ENCODE results near the gene ZDHHC11B. TPM values are rescaled to one million over a fixed set of nuclear protein-coding genes. Genes with fewer than 3 reads are reported as not detected.
A peak's percentile ranks its signal among the peaks of the same experiment; 100 is the strongest.
"Not testable (repeated sequence)": the region's sequence is repeated elsewhere in the genome, so short reads cannot be mapped to it uniquely, and the experiment has no call there.

ZDHHC11B gene
- total RNA-seq, 4 donors from 2014 or later: 4.6 to 52.0 (median 28.6) TPM

DNA sequence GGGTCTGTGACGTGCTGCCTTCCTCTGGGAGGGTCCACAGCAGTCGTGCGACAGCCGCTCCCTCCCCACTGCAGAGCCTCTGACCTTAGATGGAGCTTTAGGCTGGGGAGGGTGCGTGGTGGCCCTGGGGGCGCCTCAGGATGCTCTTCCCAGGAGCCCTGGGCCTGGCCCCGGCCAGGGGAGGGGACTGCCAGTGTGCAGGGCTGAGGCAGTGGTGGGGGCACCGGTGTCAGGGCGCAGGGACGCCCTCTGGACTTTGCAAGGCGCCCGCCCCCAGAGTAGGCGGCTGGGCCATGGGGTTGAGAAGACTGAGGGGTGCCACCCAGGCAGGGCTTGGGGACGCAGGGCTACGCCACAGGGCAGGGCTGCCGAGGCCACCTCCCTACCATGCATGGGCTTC, 106.0 kb downstream of the ZDHHC11B start:
- DNase-seq: peak in 2 of 3 donors; percentile 31 to 34
- not testable (repeated sequence) for H3K4me3 ChIP-seq, H3K9me3 ChIP-seq, H3K27ac ChIP-seq, H3K36me3 ChIP-seq, H3K27me3 ChIP-seq
- peaks cover 0 to 15% (median 2%) of the 10 kb centered on the region in 4 donors for H3K4me1 ChIP-seq

GRCh38 chr5:677131-678101, 107.1 kb downstream of the ZDHHC11B start:
- no peak overlapping the region for H3K27ac ChIP-seq
- H3K9me3 ChIP-seq: no peaks in the 10 kb centered on the region
- H3K4me3 ChIP-seq: no peak overlapping the region
- no peaks in the 10 kb centered on the region for H3K27me3 ChIP-seq
- TF ChIP-seq, protein P1, sequence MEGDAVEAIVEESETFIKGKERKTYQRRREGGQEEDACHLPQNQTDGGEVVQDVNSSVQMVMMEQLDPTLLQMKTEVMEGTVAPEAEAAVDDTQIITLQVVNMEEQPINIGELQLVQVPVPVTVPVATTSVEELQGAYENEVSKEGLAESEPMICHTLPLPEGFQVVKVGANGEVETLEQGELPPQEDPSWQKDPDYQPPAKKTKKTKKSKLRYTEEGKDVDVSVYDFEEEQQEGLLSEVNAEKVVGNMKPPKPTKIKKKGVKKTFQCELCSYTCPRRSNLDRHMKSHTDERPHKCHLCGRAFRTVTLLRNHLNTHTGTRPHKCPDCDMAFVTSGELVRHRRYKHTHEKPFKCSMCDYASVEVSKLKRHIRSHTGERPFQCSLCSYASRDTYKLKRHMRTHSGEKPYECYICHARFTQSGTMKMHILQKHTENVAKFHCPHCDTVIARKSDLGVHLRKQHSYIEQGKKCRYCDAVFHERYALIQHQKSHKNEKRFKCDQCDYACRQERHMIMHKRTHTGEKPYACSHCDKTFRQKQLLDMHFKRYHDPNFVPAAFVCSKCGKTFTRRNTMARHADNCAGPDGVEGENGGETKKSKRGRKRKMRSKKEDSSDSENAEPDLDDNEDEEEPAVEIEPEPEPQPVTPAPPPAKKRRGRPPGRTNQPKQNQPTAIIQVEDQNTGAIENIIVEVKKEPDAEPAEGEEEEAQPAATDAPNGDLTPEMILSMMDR (IDR thresholded peaks at IDR 0.05): no peak
- no peak for TF ChIP-seq POLR2A (IDR thresholded peaks at IDR 0.05)
- peak; percentile 8 to 42 (median 40) for DNase-seq
- peaks cover 0 to 26% (median 7%) of the 10 kb centered on the region in 4 donors for H3K4me1 ChIP-seq
- no peaks in the 10 kb centered on the region for H3K36me3 ChIP-seq

DNA sequence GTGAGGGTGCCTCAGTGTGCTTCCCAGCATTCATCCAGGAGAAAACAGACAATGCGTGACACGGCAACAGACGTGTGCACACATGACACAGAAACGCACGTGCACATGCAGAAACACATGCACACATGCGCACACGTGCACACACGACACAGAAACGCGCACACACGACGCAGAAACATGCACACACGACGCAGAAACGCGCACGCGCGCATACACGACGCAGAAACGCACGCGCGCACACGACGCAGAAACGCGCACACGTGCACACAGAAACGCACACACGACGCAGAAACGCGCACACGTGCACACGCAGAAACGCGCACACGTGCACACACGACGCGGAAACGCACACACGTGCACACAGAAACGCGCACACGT, 107.8 kb downstream of the ZDHHC11B start:
- no peaks in the 10 kb centered on the region for H3K36me3 ChIP-seq
- H3K9me3 ChIP-seq: no peaks in the 10 kb centered on the region
- DNase-seq: peak in 1 of 3 donors; percentile 3
- TF ChIP-seq POLR2A (IDR thresholded peaks at IDR 0.05): no peak
- TF ChIP-seq, protein P1 (IDR thresholded peaks at IDR 0.05): no peak
- no peak overlapping the region for H3K4me3 ChIP-seq
- H3K4me1 ChIP-seq: peaks cover 0 to 33% (median 13%) of the 10 kb centered on the region in 4 donors
- no peaks in the 10 kb centered on the region for H3K27me3 ChIP-seq
- no peak overlapping the region for H3K27ac ChIP-seq

GRCh38 chr5:675871-676698, 108.4 kb downstream of the ZDHHC11B start:
- peak; percentile 12 to 45 (median 41) for DNase-seq

DNA sequence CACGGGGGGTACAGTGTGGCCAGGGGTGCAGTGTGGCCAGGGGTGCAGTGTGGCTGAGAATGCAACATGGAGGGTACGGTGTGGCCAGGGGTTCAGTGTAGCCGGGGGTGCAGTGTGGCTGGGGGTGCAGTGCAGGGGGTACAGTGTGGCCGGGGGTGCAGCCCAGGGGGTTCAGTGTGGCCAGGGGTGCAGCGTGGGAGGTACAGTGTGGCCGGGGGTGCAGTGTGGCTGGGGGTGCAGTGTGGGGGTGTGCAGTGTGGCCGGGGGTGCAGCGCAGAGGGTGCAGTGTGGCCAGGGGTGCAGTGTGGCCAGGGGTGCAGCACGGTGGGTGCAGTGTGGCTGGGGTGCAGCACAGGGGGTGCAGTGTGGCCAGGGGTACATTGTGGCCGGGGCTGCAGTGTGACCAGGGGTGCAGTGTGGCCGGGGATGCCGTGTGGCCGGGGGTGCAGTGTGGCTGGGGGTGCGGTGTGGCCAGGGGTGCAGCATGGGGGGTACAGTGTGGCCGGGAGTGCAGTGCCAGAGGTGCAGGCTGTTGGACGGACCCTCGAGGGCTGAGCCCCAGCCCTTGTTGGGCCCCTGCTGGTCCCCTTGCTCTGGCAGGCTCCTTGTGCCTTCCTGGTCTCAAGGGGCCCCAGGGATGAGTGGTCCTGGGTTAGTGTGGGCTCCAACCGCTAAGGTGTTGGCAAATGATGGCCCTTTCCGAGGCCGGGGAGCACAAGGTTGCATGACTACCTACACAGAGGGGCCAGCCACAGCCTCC, 109.2 kb downstream of the ZDHHC11B start:
- no peaks in the 10 kb centered on the region for H3K9me3 ChIP-seq
- no peak for TF ChIP-seq POLR2A (IDR thresholded peaks at IDR 0.05)
- TF ChIP-seq, protein P1 (IDR thresholded peaks at IDR 0.05): no peak
- no peak overlapping the region for H3K4me3 ChIP-seq
- H3K27me3 ChIP-seq: no peaks in the 10 kb centered on the region
- DNase-seq: peak in 1 of 3 donors; percentile 49
- H3K27ac ChIP-seq: no peak overlapping the region
- H3K36me3 ChIP-seq: no peaks in the 10 kb centered on the region
- H3K4me1 ChIP-seq: peaks cover 0 to 41% (median 16%) of the 10 kb centered on the region in 4 donors

More at GRCh38 chr5:675871-676698, 108.4 kb downstream of the ZDHHC11B start:
- Histone ChIP-seq H3K4me1 (peaks cover 0 to 39% (median 16%) of the 10 kb centered on the region in 4 donors), H3K27ac (no peak overlapping the region), H3K27me3 (no peaks in the 10 kb centered on the region), H3K4me3 (no peak overlapping the region), H3K9me3 (no peaks in the 10 kb centered on the region), H3K36me3 (no peaks in the 10 kb centered on the region)
- TF ChIP-seq, protein P1 (IDR thresholded peaks at IDR 0.05): no peak
- TF ChIP-seq POLR2A (IDR thresholded peaks at IDR 0.05): no peak
